T-helper 2 cell treated with Interferon-gamma antibody and Interleukin-4, amounts not matched to agents 5 μg/mL and 100 μg/mL, for 36 hours (primary cell): ENCODE data around the gene LTK.

Source experiments
- DNase-seq: peaks from one replicate; pipeline ENCODE4 v3.0.0; 2021; ENCODE audit warnings: low spot score
- H3K27ac Mint-ChIP-seq: one replicate; pipeline ENCODE4 v1.8.0; 2021; ENCODE audit warnings: mild to moderate bottlenecking, mixed read lengths
- H3K27me3 Mint-ChIP-seq: one replicate; pipeline ENCODE4 v1.8.0; 2021; ENCODE audit warnings: low read depth, mixed read lengths
- H3K36me3 Mint-ChIP-seq: one replicate; pipeline ENCODE4 v1.8.0; 2021; ENCODE audit warnings: low read depth, mixed read lengths
- H3K4me1 Mint-ChIP-seq: one replicate; pipeline ENCODE4 v1.8.0; 2021; ENCODE audit warnings: low read depth, mixed read lengths
- H3K4me3 Mint-ChIP-seq: one replicate; pipeline ENCODE4 v1.8.0; 2022; ENCODE audit warnings: mild to moderate bottlenecking, moderate library complexity, mixed read lengths
- H3K9me3 Mint-ChIP-seq: one replicate; pipeline ENCODE4 v1.8.0; 2021; ENCODE audit warnings: mixed read lengths

The LTK gene

GRCh38 chr15:41464889-41465580, 48.6 kb downstream of the LTK start:
- H3K9me3 Mint-ChIP-seq, result no peaks in the 10 kb centered on the region
- no peak overlapping the region for H3K4me3 Mint-ChIP-seq
- no peak overlapping the region for H3K27ac Mint-ChIP-seq
- H3K4me1 Mint-ChIP-seq, result peaks cover 4% of the 10 kb centered on the region
- H3K27me3 Mint-ChIP-seq, result no peaks in the 10 kb centered on the region
- H3K36me3 Mint-ChIP-seq, result peaks cover 28% of the 10 kb centered on the region
- no peak for DNase-seq

- H3K27ac Mint-ChIP-seq, result no peak overlapping the region
- DNase-seq, result no peak
- H3K27me3 Mint-ChIP-seq, result no peaks in the 10 kb centered on the region
- no peak overlapping the region for H3K4me3 Mint-ChIP-seq
- no peaks in the 10 kb centered on the region for H3K9me3 Mint-ChIP-seq
- peaks cover 30% of the 10 kb centered on the region for H3K36me3 Mint-ChIP-seq
- peaks cover 4% of the 10 kb centered on the region for H3K4me1 Mint-ChIP-seq
Measured at GRCh38 chr15:41462084-41462795, 51.4 kb downstream of the LTK start.
